ENCODE results near the gene SYT4.

The SYT4 gene

GRCh38 chr18:43271593-43272432, 5.5 kb downstream of the SYT4 start:
- TF ChIP-seq CTCF (IDR thresholded peaks at IDR 0.05; ENCODE audit: unreplicated experiment in 3 of 3): peak; percentile 82 to 92 (median 85)
- H3K36me3 Mint-ChIP-seq (ENCODE audit: low read depth): no peaks in the 10 kb centered on the region
- peaks cover 14% of the 10 kb centered on the region for H3K27me3 Mint-ChIP-seq (ENCODE audit: low read depth)
- no peak overlapping the region for H3K27ac Mint-ChIP-seq
- no peak overlapping the region for H3K4me3 Mint-ChIP-seq
- no peaks in the 10 kb centered on the region for H3K4me1 Mint-ChIP-seq
- H3K9me3 Mint-ChIP-seq: no peaks in the 10 kb centered on the region

GRCh38 chr18:43267818-43268217, 9.5 kb downstream of the SYT4 start:
- no peak overlapping the region for H3K4me3 Mint-ChIP-seq
- no peak overlapping the region for H3K27ac Mint-ChIP-seq
- peaks cover 15% of the 10 kb centered on the region for H3K9me3 Mint-ChIP-seq
- H3K4me1 Mint-ChIP-seq: no peaks in the 10 kb centered on the region
- peaks cover 3% of the 10 kb centered on the region for H3K36me3 Mint-ChIP-seq (ENCODE audit: low read depth)
- no peaks in the 10 kb centered on the region for H3K27me3 Mint-ChIP-seq (ENCODE audit: low read depth)
- TF ChIP-seq CTCF (IDR thresholded peaks at IDR 0.05; ENCODE audit: unreplicated experiment in 3 of 3): no peak

- TF ChIP-seq CTCF (IDR thresholded peaks at IDR 0.05; ENCODE audit: unreplicated experiment in 3 of 3): no peak
- H3K4me3 Mint-ChIP-seq: no peak overlapping the region
- peaks cover 3% of the 10 kb centered on the region for H3K36me3 Mint-ChIP-seq (ENCODE audit: low read depth)
- H3K27ac Mint-ChIP-seq: no peak overlapping the region
- peaks cover 29% of the 10 kb centered on the region for H3K9me3 Mint-ChIP-seq
- no peaks in the 10 kb centered on the region for H3K27me3 Mint-ChIP-seq (ENCODE audit: low read depth)
- H3K4me1 Mint-ChIP-seq: no peaks in the 10 kb centered on the region
Measured at GRCh38 chr18:43265465-43265864, 11.8 kb downstream of the SYT4 start.

- H3K4me3 Mint-ChIP-seq: no peak overlapping the region
- no peaks in the 10 kb centered on the region for H3K4me1 Mint-ChIP-seq
- H3K9me3 Mint-ChIP-seq: no peaks in the 10 kb centered on the region
- H3K36me3 Mint-ChIP-seq (ENCODE audit: low read depth): no peaks in the 10 kb centered on the region
- no peaks in the 10 kb centered on the region for H3K27me3 Mint-ChIP-seq (ENCODE audit: low read depth)
- no peak overlapping the region for H3K27ac Mint-ChIP-seq
- no peak for TF ChIP-seq CTCF (IDR thresholded peaks at IDR 0.05; ENCODE audit: unreplicated experiment in 3 of 3)
Measured at GRCh38 chr18:43248610-43249249, 28.6 kb downstream of the SYT4 start.

- H3K4me1 Mint-ChIP-seq: no peaks in the 10 kb centered on the region
- no peak overlapping the region for H3K27ac Mint-ChIP-seq
- no peaks in the 10 kb centered on the region for H3K27me3 Mint-ChIP-seq (ENCODE audit: low read depth)
- H3K9me3 Mint-ChIP-seq: no peaks in the 10 kb centered on the region
- TF ChIP-seq CTCF (IDR thresholded peaks at IDR 0.05; ENCODE audit: unreplicated experiment in 3 of 3): no peak
- H3K4me3 Mint-ChIP-seq: no peak overlapping the region
- H3K36me3 Mint-ChIP-seq (ENCODE audit: low read depth): no peaks in the 10 kb centered on the region
Measured at GRCh38 chr18:43247944-43248343, 29.3 kb downstream of the SYT4 start.
